SK-N-SH treated with all-trans-retinoic acid at 6 μM for 48 hours (cell line): ENCODE results near the gene PRDX4.

Source experiments
- ATAC-seq: fragments of 200-7000 bp; cut with Tn5 transposase; 3 replicates; pipeline ENCODE4 v1.9.1; 2020; ENCODE audit warnings: mild to moderate bottlenecking, moderate library complexity
- ARNTL ChIP-seq: fragments of 450-650 bp; formaldehyde crosslinking; IDR thresholded peaks from 2 replicates; pipeline ENCODE4 v1.5.0; 2020; ENCODE audit warnings: low read depth, mild to moderate bottlenecking, moderate library complexity, borderline replicate concordance
- BACH2 ChIP-seq: fragments of 250-450 bp; sonication (Bioruptor Pico); IDR thresholded peaks from 2 replicates; pipeline ENCODE4 v1.9.0; 2021; ENCODE audit warnings: mild to moderate bottlenecking, borderline replicate concordance
- CREB5 ChIP-seq: fragments of 250-450 bp; sonication (Bioruptor Pico); IDR thresholded peaks from 2 replicates; pipeline ENCODE4 v1.5.1; 2020; ENCODE audit warnings: low read depth, mild to moderate bottlenecking, moderate library complexity
- CSDC2 ChIP-seq: fragments of 250-450 bp; sonication (Bioruptor Pico); IDR thresholded peaks from 2 replicates; pipeline ENCODE4 v1.5.0; 2020; ENCODE audit warnings: mild to moderate bottlenecking, moderate library complexity
- CSRNP3 ChIP-seq: fragments of 250-450 bp; sonication (Bioruptor Pico); IDR thresholded peaks from 2 replicates; pipeline ENCODE4 v1.5.1; 2021; ENCODE audit warnings: mild to moderate bottlenecking, moderate library complexity
- ESRRG ChIP-seq: fragments of 250-450 bp; sonication (Bioruptor Pico); IDR thresholded peaks from 2 replicates; pipeline ENCODE4 v1.6.1; 2021; ENCODE audit warnings: mild to moderate bottlenecking
- GLIS3 ChIP-seq: fragments of 250-450 bp; sonication (Bioruptor Pico); IDR thresholded peaks from 2 replicates; pipeline ENCODE4 v1.5.0; 2020; ENCODE audit warnings: mild to moderate bottlenecking, moderate library complexity
- OSR1 ChIP-seq: fragments of 250-450 bp; sonication (Bioruptor Pico); IDR thresholded peaks from 2 replicates; pipeline ENCODE4 v1.8.0; 2022; ENCODE audit warnings: moderate library complexity, mild to moderate bottlenecking, inconsistent platforms
- PATZ1 ChIP-seq: fragments of 250-450 bp; sonication (Bioruptor Pico); IDR thresholded peaks from 2 replicates; pipeline ENCODE4 v1.8.0; 2020; ENCODE audit warnings: mild to moderate bottlenecking, moderate library complexity, borderline replicate concordance
- POU6F1 ChIP-seq: fragments of 250-450 bp; sonication (Bioruptor Pico); IDR thresholded peaks from 2 replicates; pipeline ENCODE4 v1.8.0; 2021; ENCODE audit warnings: low read depth, mild to moderate bottlenecking, moderate library complexity, borderline replicate concordance
- PPARA ChIP-seq: fragments of 250-450 bp; sonication (Bioruptor Pico); IDR thresholded peaks from 2 replicates; pipeline ENCODE4 v1.5.0; 2020; ENCODE audit warnings: mild to moderate bottlenecking, borderline replicate concordance
- RARB ChIP-seq: fragments of 250-450 bp; sonication (Bioruptor Pico); IDR thresholded peaks from 2 replicates; pipeline ENCODE4 v1.8.0; 2021; ENCODE audit warnings: mild to moderate bottlenecking, moderate library complexity
- SNAI2 ChIP-seq: fragments of 250-450 bp; sonication (Bioruptor Pico); IDR thresholded peaks from 2 replicates; pipeline ENCODE4 v1.5.0; 2020; ENCODE audit warnings: mild to moderate bottlenecking, moderate library complexity
- TCF4 ChIP-seq: fragments of 250-450 bp; sonication (Bioruptor Pico); IDR thresholded peaks from 2 replicates; pipeline ENCODE4 v1.8.0; 2021; ENCODE audit warnings: mild to moderate bottlenecking, moderate library complexity, borderline replicate concordance
- TOX ChIP-seq: fragments of 250-450 bp; sonication (Bioruptor Pico); IDR thresholded peaks from 2 replicates; pipeline ENCODE4 v1.8.0; 2021; ENCODE audit warnings: mild to moderate bottlenecking, moderate library complexity, borderline replicate concordance
- TSHZ2 ChIP-seq: fragments of 250-450 bp; sonication (Bioruptor Pico); IDR thresholded peaks from 2 replicates; pipeline ENCODE4 v1.5.0; 2020; ENCODE audit warnings: mild to moderate bottlenecking, moderate library complexity
- ZC3H10 ChIP-seq: fragments of 250-450 bp; sonication (Bioruptor Pico); IDR thresholded peaks from 2 replicates; pipeline ENCODE4 v1.5.1; 2021; ENCODE audit warnings: mild to moderate bottlenecking, moderate library complexity
- ZFP3 ChIP-seq: fragments of 250-450 bp; sonication (Bioruptor Pico); IDR thresholded peaks from 2 replicates; pipeline ENCODE4 v1.5.0; 2020; ENCODE audit warnings: mild to moderate bottlenecking, moderate library complexity
- ZFP30 ChIP-seq: fragments of 450-650 bp; formaldehyde crosslinking; IDR thresholded peaks from 2 replicates; pipeline ENCODE4 v1.5.0; 2022; ENCODE audit warnings: mild to moderate bottlenecking, moderate library complexity
- ZNF565 ChIP-seq: fragments of 450-650 bp; formaldehyde crosslinking; conservative IDR thresholded peaks from 2 replicates; pipeline ENCODE4 v1.5.0; 2020; ENCODE audit warnings: low read depth, mild to moderate bottlenecking, moderate library complexity
- ZNF70 ChIP-seq: fragments of 450-650 bp; formaldehyde crosslinking; IDR thresholded peaks from 2 replicates; pipeline ENCODE4 v1.5.0; 2020; ENCODE audit warnings: mild to moderate bottlenecking, moderate library complexity
- ZNF8 ChIP-seq: fragments of 450-650 bp; formaldehyde crosslinking; IDR thresholded peaks from 2 replicates; pipeline ENCODE4 v1.5.0; 2020; ENCODE audit warnings: mild to moderate bottlenecking, moderate library complexity

The PRDX4 gene

GRCh38 chrX:23664496-23664895, 2.8 kb upstream of the PRDX4 start:
- no peak for TF ChIP-seq POU6F1 (CRISPR knock-in tag)
- no peak for TF ChIP-seq ZNF565 (CRISPR knock-in tag)
- no peak for TF ChIP-seq GLIS3 (CRISPR knock-in tag)
- TF ChIP-seq RARB (CRISPR knock-in tag), result no peak
- no peak for TF ChIP-seq TOX
- TF ChIP-seq CREB5 (CRISPR knock-in tag), result no peak
- no peak for TF ChIP-seq ZFP3
- TF ChIP-seq CSRNP3 (CRISPR knock-in tag), result no peak
- TF ChIP-seq OSR1 (CRISPR knock-in tag), result no peak
- TF ChIP-seq ZNF70 (CRISPR knock-in tag), result no peak
- TF ChIP-seq BACH2 (CRISPR knock-in tag), result no peak
- no peak for TF ChIP-seq ESRRG
- no peak for TF ChIP-seq ZC3H10 (CRISPR knock-in tag)
- no peak for TF ChIP-seq ARNTL

GRCh38 chrX:23666282-23666681, 1.0 kb upstream of the PRDX4 start:
- no peak for TF ChIP-seq GLIS3 (CRISPR knock-in tag)
- no peak for TF ChIP-seq PPARA (CRISPR knock-in tag)
- TF ChIP-seq ZNF565 (CRISPR knock-in tag), result no peak
- no peak for TF ChIP-seq ZFP3
- TF ChIP-seq BACH2 (CRISPR knock-in tag), result no peak
- TF ChIP-seq POU6F1 (CRISPR knock-in tag), result no peak
- TF ChIP-seq TOX, result no peak
- no peak for TF ChIP-seq RARB (CRISPR knock-in tag)
- ATAC-seq, result no peak

More at GRCh38 chrX:23664496-23664895, 2.8 kb upstream of the PRDX4 start:
- ATAC-seq, result no peak

GRCh38 chrX:23668335-23668734, 1.0 kb downstream of the PRDX4 start:
- TF ChIP-seq ARNTL (no peak), CSDC2 (no peak), ESRRG (no peak), OSR1 (CRISPR knock-in tag) (no peak), CSRNP3 (CRISPR knock-in tag) (no peak), ZNF70 (CRISPR knock-in tag) (no peak), GLIS3 (CRISPR knock-in tag) (no peak), RARB (CRISPR knock-in tag) (no peak), SNAI2 (CRISPR knock-in tag) (no peak), ZFP3 (no peak), TCF4 (CRISPR knock-in tag) (no peak), PPARA (CRISPR knock-in tag) (no peak), TSHZ2 (CRISPR knock-in tag) (no peak), BACH2 (CRISPR knock-in tag) (no peak), ZNF565 (CRISPR knock-in tag) (no peak), PATZ1 (CRISPR knock-in tag) (no peak), ZFP30 (CRISPR knock-in tag) (no peak), CREB5 (CRISPR knock-in tag) (no peak), ZNF8 (CRISPR knock-in tag) (no peak)
- peak; percentile 10; the same call in 2 of the 3 replicates for ATAC-seq
